KG1 (cell line): Measurements from ENCODE around the gene TFCP2L1.
A peak's percentile ranks its signal among the peaks of the same experiment; 100 is the strongest.
"Not testable (repeated sequence)": the region's sequence is repeated elsewhere in the genome, so short reads cannot be mapped to it uniquely, and the experiment has no call there.

Experiments used
- DNase-seq: peaks from one replicate; lab custom pipeline; 2025; lab: John Stamatoyannopoulos, UW

TFCP2L1 gene

GRCh38 chr2:121284463-121285449, at the start of gene TFCP2L1:
Gene TFCP2L1, minus strand, starts transcription at chr2:121285202. Its CDS starts 93 bp downstream, at chr2:121285109.
- peak; percentile 22 for DNase-seq

- DNase-seq = no peak
Measured at GRCh38 chr2:121333834-121334558, 49.0 kb upstream of the TFCP2L1 start.

GRCh38 chr2:121333231-121333630, 48.2 kb upstream of the TFCP2L1 start:
- no peak for DNase-seq

- DNase-seq = not testable (repeated sequence)
Measured at GRCh38 chr2:121331324-121331723, 46.3 kb upstream of the TFCP2L1 start.

- DNase-seq = no peak
Measured at GRCh38 chr2:121330921-121331320, 45.9 kb upstream of the TFCP2L1 start.

GRCh38 chr2:121329786-121330185, 44.8 kb upstream of the TFCP2L1 start:
- no peak for DNase-seq

- no peak for DNase-seq
Measured at GRCh38 chr2:121326628-121327027, 41.6 kb upstream of the TFCP2L1 start.

GRCh38 chr2:121324601-121325000, 39.6 kb upstream of the TFCP2L1 start:
- no peak for DNase-seq

- no peak for DNase-seq
Measured at GRCh38 chr2:121321476-121321875, 36.5 kb upstream of the TFCP2L1 start.

- DNase-seq = no peak
Measured at GRCh38 chr2:121319941-121320340, 34.9 kb upstream of the TFCP2L1 start.

- no peak for DNase-seq
Measured at GRCh38 chr2:121316986-121317385, 32.0 kb upstream of the TFCP2L1 start.

GRCh38 chr2:121313701-121314100, 28.7 kb upstream of the TFCP2L1 start:
- not testable (repeated sequence) for DNase-seq

- DNase-seq = no peak
Measured at GRCh38 chr2:121309801-121310200, 24.8 kb upstream of the TFCP2L1 start.

GRCh38 chr2:121309323-121309722, 24.3 kb upstream of the TFCP2L1 start:
- no peak for DNase-seq

- DNase-seq = no peak
Measured at GRCh38 chr2:121307048-121307447, 22.0 kb upstream of the TFCP2L1 start.

- no peak for DNase-seq
Measured at GRCh38 chr2:121304941-121305340, 19.9 kb upstream of the TFCP2L1 start.

- no peak for DNase-seq
Measured at GRCh38 chr2:121303531-121304263, 18.7 kb upstream of the TFCP2L1 start.

- DNase-seq = not testable (repeated sequence)
Measured at GRCh38 chr2:121301190-121301589, 16.2 kb upstream of the TFCP2L1 start.

GRCh38 chr2:121298476-121298875, 13.5 kb upstream of the TFCP2L1 start:
- DNase-seq = no peak

GRCh38 chr2:121297866-121298265, 12.9 kb upstream of the TFCP2L1 start:
- DNase-seq = not testable (repeated sequence)

GRCh38 chr2:121297217-121297830, 12.3 kb upstream of the TFCP2L1 start:
- no peak for DNase-seq
